ENCODE results near the gene FAM81B.
"Not testable (repeated sequence)": the region's sequence is repeated elsewhere in the genome, so short reads cannot be mapped to it uniquely, and the experiment has no call there.

- TF ChIP-seq, protein P1, sequence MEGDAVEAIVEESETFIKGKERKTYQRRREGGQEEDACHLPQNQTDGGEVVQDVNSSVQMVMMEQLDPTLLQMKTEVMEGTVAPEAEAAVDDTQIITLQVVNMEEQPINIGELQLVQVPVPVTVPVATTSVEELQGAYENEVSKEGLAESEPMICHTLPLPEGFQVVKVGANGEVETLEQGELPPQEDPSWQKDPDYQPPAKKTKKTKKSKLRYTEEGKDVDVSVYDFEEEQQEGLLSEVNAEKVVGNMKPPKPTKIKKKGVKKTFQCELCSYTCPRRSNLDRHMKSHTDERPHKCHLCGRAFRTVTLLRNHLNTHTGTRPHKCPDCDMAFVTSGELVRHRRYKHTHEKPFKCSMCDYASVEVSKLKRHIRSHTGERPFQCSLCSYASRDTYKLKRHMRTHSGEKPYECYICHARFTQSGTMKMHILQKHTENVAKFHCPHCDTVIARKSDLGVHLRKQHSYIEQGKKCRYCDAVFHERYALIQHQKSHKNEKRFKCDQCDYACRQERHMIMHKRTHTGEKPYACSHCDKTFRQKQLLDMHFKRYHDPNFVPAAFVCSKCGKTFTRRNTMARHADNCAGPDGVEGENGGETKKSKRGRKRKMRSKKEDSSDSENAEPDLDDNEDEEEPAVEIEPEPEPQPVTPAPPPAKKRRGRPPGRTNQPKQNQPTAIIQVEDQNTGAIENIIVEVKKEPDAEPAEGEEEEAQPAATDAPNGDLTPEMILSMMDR (IDR thresholded peaks at IDR 0.05), result not testable (repeated sequence)
- not testable (repeated sequence) for TF ChIP-seq POLR2AphosphoS5, POLR2A (IDR thresholded peaks at IDR 0.05)
Observed at GRCh38 chr5:95360667-95361066, 30.5 kb upstream of the FAM81B start.
